Left ventricle myocardium inferior (tissue), 1 donor: ENCODE results near the gene NACC2. TPM values are rescaled to one million over a fixed set of nuclear protein-coding genes. Genes with fewer than 3 reads are reported as not detected.
A peak's percentile ranks its signal among the peaks of the same experiment; 100 is the strongest.

Source experiments
- DNase-seq: peaks from one replicate; pipeline ENCODE4 v3.0.0-alpha.2; 2020
- H3K27ac ChIP-seq: fragments of 200-600 bp; replicated peaks from 2 replicates; pipeline ENCODE4 v1.8.0; 2021
- H3K27me3 ChIP-seq: fragments of 200-600 bp; 2 replicates; pipeline ENCODE4 v1.8.0; 2021; ENCODE audit warnings: low read depth
- H3K36me3 ChIP-seq: fragments of 200-600 bp; 2 replicates; pipeline ENCODE4 v1.8.0; 2021
- H3K4me1 ChIP-seq: fragments of 200-600 bp; 2 replicates; pipeline ENCODE4 v1.8.0; 2021
- H3K4me3 ChIP-seq: fragments of 200-600 bp; 2 replicates; pipeline ENCODE4 v1.8.0; 2021; ENCODE audit warnings: mild to moderate bottlenecking, moderate library complexity
- H3K9me3 ChIP-seq: fragments of 200-600 bp; replicated peaks from 2 replicates; pipeline ENCODE4 v1.8.0; 2021
- intact Hi-C: fragments of 100-400 bp; cut with micrococcal nuclease; formaldehyde crosslinking; loops from one replicate; pipeline ENCODE4 v1.11.0; 2022
- total RNA-seq: library from RNA; stranded (reverse); fragmentation: NEBNext Ultra II Directional; extraction: Animal tissue kit (Norgen Biotek cat#: 25700); gene quantifications from one replicate; pipeline ENCODE4 v1.2.1, GENCODE V29; 2021
- TF ChIP-seq, protein P1 (sequence below): fragments of 200-600 bp; IDR thresholded peaks from 2 replicates; pipeline ENCODE4 v1.8.0; 2021; ENCODE audit warnings: antibody characterized with exemption, mild to moderate bottlenecking, borderline replicate concordance
- donor health status: DM: no; HTN: yes; CAD: no; lungs with severe emphysema.

Gene NACC2
- total RNA-seq, 1 donor from 2014 or later, result 29.5 TPM

- no peaks in the 10 kb centered on the region for H3K27me3 ChIP-seq
- H3K4me3 ChIP-seq, result no peak overlapping the region
- TF ChIP-seq, protein P1, sequence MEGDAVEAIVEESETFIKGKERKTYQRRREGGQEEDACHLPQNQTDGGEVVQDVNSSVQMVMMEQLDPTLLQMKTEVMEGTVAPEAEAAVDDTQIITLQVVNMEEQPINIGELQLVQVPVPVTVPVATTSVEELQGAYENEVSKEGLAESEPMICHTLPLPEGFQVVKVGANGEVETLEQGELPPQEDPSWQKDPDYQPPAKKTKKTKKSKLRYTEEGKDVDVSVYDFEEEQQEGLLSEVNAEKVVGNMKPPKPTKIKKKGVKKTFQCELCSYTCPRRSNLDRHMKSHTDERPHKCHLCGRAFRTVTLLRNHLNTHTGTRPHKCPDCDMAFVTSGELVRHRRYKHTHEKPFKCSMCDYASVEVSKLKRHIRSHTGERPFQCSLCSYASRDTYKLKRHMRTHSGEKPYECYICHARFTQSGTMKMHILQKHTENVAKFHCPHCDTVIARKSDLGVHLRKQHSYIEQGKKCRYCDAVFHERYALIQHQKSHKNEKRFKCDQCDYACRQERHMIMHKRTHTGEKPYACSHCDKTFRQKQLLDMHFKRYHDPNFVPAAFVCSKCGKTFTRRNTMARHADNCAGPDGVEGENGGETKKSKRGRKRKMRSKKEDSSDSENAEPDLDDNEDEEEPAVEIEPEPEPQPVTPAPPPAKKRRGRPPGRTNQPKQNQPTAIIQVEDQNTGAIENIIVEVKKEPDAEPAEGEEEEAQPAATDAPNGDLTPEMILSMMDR, result no peak
- peaks cover 43% of the 10 kb centered on the region for H3K4me1 ChIP-seq
- H3K9me3 ChIP-seq, result no peaks in the 10 kb centered on the region
- DNase-seq, result peak; percentile 12
- intact Hi-C loops, result no loop called here
- H3K27ac ChIP-seq, result peak overlapping the region; percentile 41
- H3K36me3 ChIP-seq, result peaks cover 14% of the 10 kb centered on the region
Observed at GRCh38 chr9:136024696-136025316, 70.3 kb downstream of the NACC2 start.

- H3K36me3 ChIP-seq, result peaks cover 9% of the 10 kb centered on the region
- H3K4me3 ChIP-seq, result no peak overlapping the region
- peaks cover 46% of the 10 kb centered on the region for H3K4me1 ChIP-seq
- no peak for DNase-seq
- intact Hi-C loops, result no loop called here
- peak overlapping the region; percentile 41 for H3K27ac ChIP-seq
- H3K9me3 ChIP-seq, result no peaks in the 10 kb centered on the region
- TF ChIP-seq, protein P1, result no peak
- no peaks in the 10 kb centered on the region for H3K27me3 ChIP-seq
Observed at GRCh38 chr9:136024286-136024685, 70.8 kb downstream of the NACC2 start.

DNA sequence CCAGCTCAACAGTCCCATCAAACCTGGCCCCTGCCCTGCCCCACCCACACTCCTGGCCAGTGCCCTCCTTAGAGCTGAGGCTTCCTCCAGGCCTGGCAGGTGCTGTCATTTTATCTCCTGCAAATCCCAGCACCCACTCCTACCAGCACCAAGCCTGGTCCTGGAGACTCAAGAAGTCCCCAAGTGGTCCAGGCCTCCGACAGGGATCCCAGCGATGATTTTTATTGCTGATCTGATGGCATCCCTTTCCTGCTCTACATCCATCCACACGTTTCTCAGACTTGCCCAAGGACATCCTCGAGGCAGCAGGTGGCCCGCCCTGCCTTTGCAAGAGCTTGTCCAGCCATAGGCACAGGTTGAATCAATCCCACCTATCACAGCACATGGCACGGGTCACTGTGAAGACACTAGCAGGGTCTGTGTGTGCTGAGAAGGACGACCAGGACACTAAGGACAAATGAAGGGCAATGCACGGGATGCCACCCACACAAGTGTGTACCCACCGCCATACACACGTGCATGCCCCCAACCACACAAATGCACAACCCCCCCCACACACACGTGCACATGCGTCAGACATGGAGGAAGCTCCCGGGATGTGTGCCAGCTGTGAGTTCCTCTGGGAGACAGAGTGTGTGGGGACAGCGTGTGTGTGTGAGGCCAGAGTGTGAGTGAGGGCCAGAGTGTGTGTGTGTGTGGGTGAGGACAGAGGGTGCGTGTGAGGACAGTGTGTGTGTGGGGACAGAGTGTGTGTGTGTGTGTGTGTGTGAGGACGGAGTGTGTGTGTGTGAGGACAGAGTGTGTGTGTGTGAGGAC lies 71.5 kb downstream of the NACC2 start:
- peak overlapping the region; percentile 58 for H3K27ac ChIP-seq
- peak; percentile 83 for DNase-seq
- H3K9me3 ChIP-seq, result no peaks in the 10 kb centered on the region
- H3K36me3 ChIP-seq, result peaks cover 3% of the 10 kb centered on the region
- H3K4me1 ChIP-seq, result peaks cover 46% of the 10 kb centered on the region
- H3K4me3 ChIP-seq, result no peak overlapping the region
- no peaks in the 10 kb centered on the region for H3K27me3 ChIP-seq
- TF ChIP-seq, protein P1, result no peak
- intact Hi-C loops, result no loop called here

DNA sequence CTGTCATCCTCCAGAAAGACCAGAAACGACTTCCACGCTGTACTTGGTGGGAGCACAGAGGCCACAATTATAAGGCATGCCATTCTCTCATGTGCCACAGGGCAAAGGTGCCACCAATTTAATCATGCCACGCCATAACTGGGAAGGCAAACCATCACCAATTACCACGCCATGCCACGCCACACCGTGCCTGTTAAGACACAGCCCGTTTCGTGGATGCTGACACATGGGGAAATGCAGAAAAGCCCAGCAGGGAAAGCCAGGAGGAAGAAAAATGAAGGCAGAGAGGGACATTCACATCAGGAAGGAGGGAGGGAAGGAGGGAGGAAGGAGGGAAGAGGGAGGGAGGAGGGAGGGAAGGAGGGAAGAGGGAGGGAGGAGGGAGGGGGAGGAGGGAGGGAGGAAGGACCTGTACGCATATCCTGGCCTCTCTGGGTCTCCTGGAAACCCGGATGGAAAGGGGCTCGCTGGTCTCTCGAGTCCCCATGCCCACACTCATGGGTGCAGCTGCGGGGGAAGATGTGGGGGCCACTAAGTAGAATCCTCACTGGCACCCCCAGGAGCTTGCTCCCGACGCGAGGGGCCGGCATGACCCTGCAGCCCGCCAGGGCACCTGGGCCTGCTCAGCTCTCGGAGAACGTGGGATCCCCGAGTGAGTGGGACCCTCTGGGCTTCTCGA lies 72.2 kb downstream of the NACC2 start:
- DNase-seq, result peak; percentile 12
- intact Hi-C loops, result no loop called here

More for the DNA sequence above, 72.2 kb downstream of the NACC2 start:
- H3K36me3 ChIP-seq, result no peaks in the 10 kb centered on the region
- H3K27ac ChIP-seq, result peak overlapping the region; percentile 58
- H3K9me3 ChIP-seq, result no peaks in the 10 kb centered on the region
- no peak overlapping the region for H3K4me3 ChIP-seq
- TF ChIP-seq, protein P1, result no peak
- H3K4me1 ChIP-seq, result peaks cover 46% of the 10 kb centered on the region
- no peaks in the 10 kb centered on the region for H3K27me3 ChIP-seq
